ENCODE measurements around the gene CCNK.

Gene CCNK

GRCh38 chr14:99550387-99550992 lies 69.3 kb downstream of the CCNK start:
- Histone ChIP-seq H3F3A (ENCODE audit: control insufficient read depth, insufficient read depth) (no peaks in the 10 kb centered on the region), H3K4me2 (ENCODE audit: low read length) (no peak overlapping the region), H3K27me3 (ENCODE audit: control insufficient read depth, low read length) (peaks cover 8% of the 10 kb centered on the region), H4K20me1 (ENCODE audit: control insufficient read depth, insufficient read depth, low read depth, low read length) (no peaks in the 10 kb centered on the region), H3K4me3 (ENCODE audit: low read length) (no peak overlapping the region), H3K36me3 (ENCODE audit: control insufficient read depth, low read length) (no peaks in the 10 kb centered on the region), H3K9me2 (replicated peaks; ENCODE audit: control insufficient read depth, low read length) (no peaks in the 10 kb centered on the region), H3K9me3 (ENCODE audit: control insufficient read depth, insufficient read depth, low read length) (no peaks in the 10 kb centered on the region), H3K27ac (ENCODE audit: low read depth, low read length) (no peak overlapping the region), H3K4me1 (ENCODE audit: control insufficient read depth, low read length) (no peaks in the 10 kb centered on the region), H3K79me2 (ENCODE audit: control insufficient read depth, low read length) (no peaks in the 10 kb centered on the region)
- no peak for TF ChIP-seq EZH2phosphoT487 (IDR thresholded peaks at IDR 0.05; ENCODE audit: borderline replicate concordance, low read length)
- no peak for TF ChIP-seq CTCF (IDR thresholded peaks at IDR 0.05; ENCODE audit: low read depth, low read length, poor library complexity, severe bottlenecking)

- H3K9me2 ChIP-seq (replicated peaks; ENCODE audit: control insufficient read depth, low read length), result no peaks in the 10 kb centered on the region
- H4K20me1 ChIP-seq (ENCODE audit: control insufficient read depth, insufficient read depth, low read depth, low read length), result no peaks in the 10 kb centered on the region
- H3K27ac ChIP-seq (ENCODE audit: low read depth, low read length), result no peak overlapping the region
- H3K27me3 ChIP-seq (ENCODE audit: control insufficient read depth, low read length), result peaks cover 8% of the 10 kb centered on the region
- H3K4me1 ChIP-seq (ENCODE audit: control insufficient read depth, low read length), result no peaks in the 10 kb centered on the region
- no peaks in the 10 kb centered on the region for H3K36me3 ChIP-seq (ENCODE audit: control insufficient read depth, low read length)
- no peak for TF ChIP-seq EZH2phosphoT487 (IDR thresholded peaks at IDR 0.05; ENCODE audit: borderline replicate concordance, low read length)
- no peaks in the 10 kb centered on the region for H3K79me2 ChIP-seq (ENCODE audit: control insufficient read depth, low read length)
- no peaks in the 10 kb centered on the region for H3K9me3 ChIP-seq (ENCODE audit: control insufficient read depth, insufficient read depth, low read length)
- H3K4me2 ChIP-seq (ENCODE audit: low read length), result no peak overlapping the region
- H3F3A ChIP-seq (ENCODE audit: control insufficient read depth, insufficient read depth), result no peaks in the 10 kb centered on the region
- no peak overlapping the region for H3K4me3 ChIP-seq (ENCODE audit: low read length)
Observed at GRCh38 chr14:99551034-99551922, 70.1 kb downstream of the CCNK start.

GRCh38 chr14:99552021-99552553 lies 70.9 kb downstream of the CCNK start:
- TF ChIP-seq CTCF (IDR thresholded peaks at IDR 0.05; ENCODE audit: low read depth, low read length, poor library complexity, severe bottlenecking) (no peak), EZH2phosphoT487 (IDR thresholded peaks at IDR 0.05; ENCODE audit: borderline replicate concordance, low read length) (no peak)
- no peak overlapping the region for H3K27ac ChIP-seq (ENCODE audit: low read depth, low read length)
- H3K4me2 ChIP-seq (ENCODE audit: low read length), result no peak overlapping the region
- no peaks in the 10 kb centered on the region for H3K4me1 ChIP-seq (ENCODE audit: control insufficient read depth, low read length)
- peaks cover 8% of the 10 kb centered on the region for H3K27me3 ChIP-seq (ENCODE audit: control insufficient read depth, low read length)
- H3K79me2 ChIP-seq (ENCODE audit: control insufficient read depth, low read length), result no peaks in the 10 kb centered on the region
- H4K20me1 ChIP-seq (ENCODE audit: control insufficient read depth, insufficient read depth, low read depth, low read length), result no peaks in the 10 kb centered on the region
- H3K4me3 ChIP-seq (ENCODE audit: low read length), result no peak overlapping the region
- no peaks in the 10 kb centered on the region for H3K9me3 ChIP-seq (ENCODE audit: control insufficient read depth, insufficient read depth, low read length)
- no peaks in the 10 kb centered on the region for H3K36me3 ChIP-seq (ENCODE audit: control insufficient read depth, low read length)
- H3F3A ChIP-seq (ENCODE audit: control insufficient read depth, insufficient read depth), result no peaks in the 10 kb centered on the region
- no peaks in the 10 kb centered on the region for H3K9me2 ChIP-seq (replicated peaks; ENCODE audit: control insufficient read depth, low read length)
